Testis (tissue), 3 donors: ENCODE measurements around the gene TPSB2. TPM values are rescaled to one million over a fixed set of nuclear protein-coding genes. Genes with fewer than 3 reads are reported as not detected.
"Not testable (repeated sequence)": the region's sequence is repeated elsewhere in the genome, so short reads cannot be mapped to it uniquely, and the experiment has no call there.

ENCODE experiments used
- DNase-seq: peaks from one replicate; pipeline ENCODE4 v3.0.0-alpha.2; 2019
- H3K27ac ChIP-seq, 2 donors: fragments of 200-600 bp; sonication (generic); one replicate each; pipeline ENCODE4 v1.5.1; 2019
- H3K27me3 ChIP-seq: fragments of 200-600 bp; sonication (generic); one replicate; pipeline ENCODE4 v1.5.1; 2019
- H3K36me3 ChIP-seq: fragments of 200-600 bp; sonication (generic); one replicate; pipeline ENCODE4 v1.5.1; 2017; ENCODE audit warnings: low read depth; ENCODE audit errors: missing control alignments
- H3K4me1 ChIP-seq: fragments of 200-600 bp; sonication (generic); one replicate; pipeline ENCODE4 v1.5.1; 2019
- H3K4me3 ChIP-seq, 2 donors: fragments of 200-600 bp; sonication (generic); one replicate each; pipeline ENCODE4 v1.5.1; 2017 to 2019
- H3K9me3 ChIP-seq: fragments of 200-600 bp; sonication (generic); one replicate; pipeline ENCODE4 v1.5.1; 2017
- POLR2A ChIP-seq: fragments of 450-650 bp; IDR thresholded peaks from one replicate; pipeline ENCODE4 v1.6.1; 2017; ENCODE audit warnings: antibody characterized with exemption, mild to moderate bottlenecking, moderate library complexity
- WGBS, 2 donors: methylation state at CpG; one replicate each; pipeline ENCODE4 v1.1.5; 2018; 5-methylcytosine and 5-hydroxymethylcytosine counted together
- intact Hi-C: fragments of 100-400 bp; cut with DNase I; formaldehyde crosslinking; loops from one replicate; pipeline ENCODE4 v1.15.1; 2023; ENCODE audit warnings: low total_unique reads
- polyA plus RNA-seq: library from polyadenylated mRNA; stranded (reverse); fragments of 350-450 nt; fragmentation: Illumina TruSeq; extraction: RNeasy Lipid Tissue Mini Kit (QIAGEN cat#74804); gene quantifications from one replicate; pipeline ENCODE4 v1.2.3, GENCODE V29; 2014; ENCODE audit warnings: low read depth, low replicate concordance; ENCODE audit not compliant: insufficient read depth
- total RNA-seq, 2 donors: library from RNA; depleted of rRNA; stranded (reverse); fragments of >200 nt; gene quantifications; one replicate each; pipeline ENCODE4 v1.2.3, GENCODE V29; 2016
- TF ChIP-seq, protein P1 (sequence below), 3 experiments: fragments of 450-650 bp in 2 of 3; fragments of 200-600 bp in 1 of 3; sonication (generic) in 1 of 3; IDR thresholded peaks; one replicate each; pipeline ENCODE4 v1.5.1; 2016 to 2019; ENCODE audit warnings: antibody characterized with exemption in 3 of 3, mild to moderate bottlenecking in 2 of 3, moderate library complexity in 1 of 3

The TPSB2 gene
- total and polyA plus RNA-seq, 3 donors from 2014 or later: 10.8 to 49.5 (median 16.1) TPM

DNA sequence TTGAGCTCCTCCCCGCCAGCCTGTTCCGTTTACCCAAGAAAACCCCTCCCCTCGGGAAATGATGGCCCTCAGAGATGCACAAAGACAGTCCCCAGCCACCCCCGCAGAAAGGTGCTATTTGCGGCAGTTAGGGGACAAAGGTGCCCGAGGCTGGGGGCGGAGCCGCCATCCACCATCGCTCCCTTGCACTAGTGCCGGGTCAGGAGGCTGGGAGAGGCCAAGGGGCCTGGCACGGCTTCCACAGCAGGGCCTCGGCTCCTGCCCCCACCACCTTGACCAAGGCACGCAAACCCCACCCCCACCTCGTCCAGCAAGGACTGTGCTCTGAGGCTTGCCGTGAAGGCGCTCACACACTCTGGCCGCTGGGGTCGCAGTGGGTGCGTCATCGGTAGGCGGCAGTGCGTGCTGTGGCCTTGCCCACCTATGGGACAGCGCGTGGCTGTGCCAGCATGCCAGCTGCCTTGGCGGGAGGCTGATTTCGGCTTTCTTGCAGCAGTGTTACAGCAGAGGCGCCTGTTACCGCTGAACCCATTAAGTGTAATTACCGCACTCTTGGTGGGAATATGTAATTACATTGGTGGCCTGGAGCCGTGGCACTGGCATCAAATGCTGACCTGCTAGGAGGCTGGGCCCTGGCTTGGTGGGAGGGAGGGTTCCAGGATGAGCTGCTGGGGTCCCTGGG lies 36.7 kb downstream of the TPSB2 start:
- intact Hi-C loops: no loop called here
- H3K9me3 ChIP-seq: no peaks in the 10 kb centered on the region
- H3K4me1 ChIP-seq: no peaks in the 10 kb centered on the region
- no peaks in the 10 kb centered on the region for H3K36me3 ChIP-seq
- H3K4me3 ChIP-seq: no peak overlapping the region
- H3K27me3 ChIP-seq: no peaks in the 10 kb centered on the region
- 82 to 84% methylated on average over 11 to 30 of the region's 30 CpGs for WGBS, 2 donors
- H3K27ac ChIP-seq: no peak overlapping the region
- no peak for DNase-seq
- TF ChIP-seq, protein P1, sequence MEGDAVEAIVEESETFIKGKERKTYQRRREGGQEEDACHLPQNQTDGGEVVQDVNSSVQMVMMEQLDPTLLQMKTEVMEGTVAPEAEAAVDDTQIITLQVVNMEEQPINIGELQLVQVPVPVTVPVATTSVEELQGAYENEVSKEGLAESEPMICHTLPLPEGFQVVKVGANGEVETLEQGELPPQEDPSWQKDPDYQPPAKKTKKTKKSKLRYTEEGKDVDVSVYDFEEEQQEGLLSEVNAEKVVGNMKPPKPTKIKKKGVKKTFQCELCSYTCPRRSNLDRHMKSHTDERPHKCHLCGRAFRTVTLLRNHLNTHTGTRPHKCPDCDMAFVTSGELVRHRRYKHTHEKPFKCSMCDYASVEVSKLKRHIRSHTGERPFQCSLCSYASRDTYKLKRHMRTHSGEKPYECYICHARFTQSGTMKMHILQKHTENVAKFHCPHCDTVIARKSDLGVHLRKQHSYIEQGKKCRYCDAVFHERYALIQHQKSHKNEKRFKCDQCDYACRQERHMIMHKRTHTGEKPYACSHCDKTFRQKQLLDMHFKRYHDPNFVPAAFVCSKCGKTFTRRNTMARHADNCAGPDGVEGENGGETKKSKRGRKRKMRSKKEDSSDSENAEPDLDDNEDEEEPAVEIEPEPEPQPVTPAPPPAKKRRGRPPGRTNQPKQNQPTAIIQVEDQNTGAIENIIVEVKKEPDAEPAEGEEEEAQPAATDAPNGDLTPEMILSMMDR (IDR thresholded peaks at IDR 0.05): no peak
- TF ChIP-seq POLR2A: no peak

DNA sequence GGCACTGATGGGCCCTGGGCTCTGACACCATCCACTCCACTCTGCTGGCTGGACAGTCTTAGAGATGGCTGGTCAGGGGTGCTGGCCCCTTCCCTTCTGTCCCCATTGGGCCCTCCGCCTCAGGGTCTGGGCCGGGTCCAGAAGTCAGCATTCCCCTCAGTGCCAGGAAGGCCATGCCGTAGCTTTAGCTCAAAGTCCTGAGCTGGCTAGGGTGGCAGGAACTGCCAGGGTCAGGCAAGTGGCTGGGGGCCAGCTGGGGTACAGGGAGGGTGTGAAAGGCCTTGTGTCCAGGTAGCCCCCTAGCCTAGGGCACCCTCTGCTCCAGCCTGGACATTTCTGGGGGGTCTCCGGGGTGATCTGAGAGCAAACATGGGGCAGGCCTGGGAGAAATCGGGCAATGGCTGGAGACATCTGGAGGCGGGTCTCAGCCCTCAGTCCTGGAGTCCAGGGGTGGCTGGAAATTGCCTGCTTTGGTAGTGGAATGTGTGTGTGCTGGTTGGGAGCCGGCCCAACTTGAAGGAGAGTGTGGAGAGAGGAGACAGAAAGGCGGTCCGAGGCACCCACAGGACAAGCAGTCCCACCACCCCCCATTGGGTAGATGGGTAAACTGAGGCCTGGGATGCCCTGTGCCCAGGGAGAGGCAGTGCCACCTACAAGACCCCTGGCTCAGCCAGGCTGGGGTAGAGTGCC lies 37.5 kb downstream of the TPSB2 start:
- H3K27me3 ChIP-seq: no peaks in the 10 kb centered on the region
- no peaks in the 10 kb centered on the region for H3K36me3 ChIP-seq
- H3K9me3 ChIP-seq: no peaks in the 10 kb centered on the region
- intact Hi-C loops: no loop called here
- 87 to 91% methylated on average over 7 to 9 of the region's 9 CpGs for WGBS, 2 donors
- no peak overlapping the region for H3K27ac ChIP-seq
- H3K4me3 ChIP-seq: no peak overlapping the region
- TF ChIP-seq, protein P1 (IDR thresholded peaks at IDR 0.05): no peak
- TF ChIP-seq POLR2A: no peak
- no peaks in the 10 kb centered on the region for H3K4me1 ChIP-seq
- DNase-seq: no peak

DNA sequence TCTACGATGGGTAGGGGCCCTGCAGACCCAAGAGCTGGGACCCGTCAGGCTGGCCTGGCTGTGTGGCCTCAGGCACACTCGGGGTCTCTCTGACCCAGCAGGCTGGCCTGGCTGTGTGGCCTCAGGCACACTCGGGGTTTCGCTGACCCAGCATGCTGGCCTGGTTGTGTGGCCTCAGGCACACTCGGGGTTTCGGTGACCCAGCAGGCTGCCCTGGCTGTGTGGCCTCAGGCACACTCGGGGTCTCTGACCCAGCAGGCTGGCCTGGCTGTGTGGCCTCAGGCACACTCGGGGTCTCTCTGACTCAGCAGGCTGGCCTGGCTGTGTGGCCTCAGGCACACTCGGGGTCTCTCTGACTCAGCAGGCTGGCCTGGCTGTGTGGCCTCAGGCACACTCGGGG lies 39.2 kb downstream of the TPSB2 start:
- DNase-seq, H3K27me3 ChIP-seq, H3K27ac ChIP-seq, H3K4me3 ChIP-seq, intact Hi-C loops, H3K36me3 ChIP-seq, H3K4me1 ChIP-seq, H3K9me3 ChIP-seq: not testable (repeated sequence)
- 93% methylated on average over 9 of the region's 11 CpGs; no CpG with 5 or more reads in 1 of the 2 donors for WGBS, 2 donors

DNA sequence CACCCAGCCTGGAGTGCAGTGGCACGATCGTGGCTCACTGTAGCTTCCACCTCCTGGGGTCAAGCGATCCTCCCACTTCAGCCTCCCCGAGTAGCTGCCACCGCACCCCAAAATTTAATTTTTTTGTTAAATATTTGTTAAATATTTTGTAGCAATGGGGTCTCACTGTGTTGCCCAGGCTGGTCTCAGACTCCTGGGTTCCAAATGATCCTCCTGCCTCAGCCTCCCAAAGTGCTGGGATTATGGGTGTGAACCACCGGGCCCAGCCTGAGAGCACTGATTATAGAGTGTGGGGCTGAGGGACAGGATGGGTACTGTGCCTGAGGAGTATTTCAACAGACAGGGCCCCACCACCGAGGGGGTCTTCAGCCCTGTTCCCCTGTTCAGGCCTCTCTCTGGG lies 40.5 kb downstream of the TPSB2 start:
- H3K4me1 ChIP-seq: no peaks in the 10 kb centered on the region
- 68 to 72% methylated on average over 6 to 7 of the region's 7 CpGs for WGBS, 2 donors
- no peaks in the 10 kb centered on the region for H3K9me3 ChIP-seq
- H3K27me3 ChIP-seq: no peaks in the 10 kb centered on the region
- intact Hi-C loops: no loop called here
- DNase-seq: no peak
- TF ChIP-seq POLR2A: no peak
- TF ChIP-seq, protein P1 (IDR thresholded peaks at IDR 0.05): no peak
- no peaks in the 10 kb centered on the region for H3K36me3 ChIP-seq
- H3K27ac ChIP-seq: no peak overlapping the region
- H3K4me3 ChIP-seq: no peak overlapping the region

DNA sequence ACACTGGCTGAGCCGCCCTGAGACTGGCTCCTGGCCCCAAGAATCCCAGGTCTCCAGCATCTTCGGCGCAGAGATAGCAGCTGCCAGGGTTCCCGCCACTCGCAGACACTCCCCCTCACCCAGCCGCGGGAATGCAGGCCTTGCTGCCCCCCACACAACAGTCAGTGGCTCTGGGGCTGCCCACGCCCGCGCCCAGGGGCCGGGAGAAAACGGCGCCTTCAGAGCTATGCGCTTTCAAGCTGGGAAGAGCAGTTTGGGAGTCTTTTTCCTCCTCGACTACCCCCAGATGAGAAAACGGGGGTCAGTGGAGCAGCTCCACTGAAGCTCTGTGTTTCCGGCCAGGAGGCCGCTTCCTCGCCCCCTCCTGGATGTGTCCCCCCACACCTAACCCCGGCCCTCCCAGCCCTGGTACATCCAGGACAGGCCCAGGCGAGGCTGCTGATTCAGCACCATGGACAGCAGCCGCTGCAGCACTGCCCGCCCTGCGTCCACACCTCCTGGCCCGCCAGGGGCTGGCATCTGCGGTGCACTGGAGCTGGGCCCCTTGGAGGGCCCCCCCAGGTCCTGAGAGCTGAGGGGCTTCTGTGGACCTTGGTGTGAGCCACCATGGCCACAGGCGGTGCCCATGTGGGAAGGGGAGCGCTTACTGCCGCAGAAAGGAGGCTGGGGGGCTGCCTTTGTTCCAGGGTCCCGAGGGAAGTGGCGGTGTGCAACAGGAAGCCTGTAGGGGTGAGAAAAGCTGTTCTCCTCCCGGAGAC lies 41.4 kb downstream of the TPSB2 start:
- intact Hi-C loops: no loop called here
- H3K36me3 ChIP-seq: no peaks in the 10 kb centered on the region
- H3K27ac ChIP-seq: no peak overlapping the region
- DNase-seq: peak; percentile 61
- no peak overlapping the region for H3K4me3 ChIP-seq
- no peak for TF ChIP-seq POLR2A
- TF ChIP-seq, protein P1 (IDR thresholded peaks at IDR 0.05): no peak
- no peaks in the 10 kb centered on the region for H3K27me3 ChIP-seq
- H3K9me3 ChIP-seq: no peaks in the 10 kb centered on the region
- WGBS, 2 donors: 63 to 87% methylated on average over 16 to 32 of the region's 32 CpGs
- no peaks in the 10 kb centered on the region for H3K4me1 ChIP-seq

DNA sequence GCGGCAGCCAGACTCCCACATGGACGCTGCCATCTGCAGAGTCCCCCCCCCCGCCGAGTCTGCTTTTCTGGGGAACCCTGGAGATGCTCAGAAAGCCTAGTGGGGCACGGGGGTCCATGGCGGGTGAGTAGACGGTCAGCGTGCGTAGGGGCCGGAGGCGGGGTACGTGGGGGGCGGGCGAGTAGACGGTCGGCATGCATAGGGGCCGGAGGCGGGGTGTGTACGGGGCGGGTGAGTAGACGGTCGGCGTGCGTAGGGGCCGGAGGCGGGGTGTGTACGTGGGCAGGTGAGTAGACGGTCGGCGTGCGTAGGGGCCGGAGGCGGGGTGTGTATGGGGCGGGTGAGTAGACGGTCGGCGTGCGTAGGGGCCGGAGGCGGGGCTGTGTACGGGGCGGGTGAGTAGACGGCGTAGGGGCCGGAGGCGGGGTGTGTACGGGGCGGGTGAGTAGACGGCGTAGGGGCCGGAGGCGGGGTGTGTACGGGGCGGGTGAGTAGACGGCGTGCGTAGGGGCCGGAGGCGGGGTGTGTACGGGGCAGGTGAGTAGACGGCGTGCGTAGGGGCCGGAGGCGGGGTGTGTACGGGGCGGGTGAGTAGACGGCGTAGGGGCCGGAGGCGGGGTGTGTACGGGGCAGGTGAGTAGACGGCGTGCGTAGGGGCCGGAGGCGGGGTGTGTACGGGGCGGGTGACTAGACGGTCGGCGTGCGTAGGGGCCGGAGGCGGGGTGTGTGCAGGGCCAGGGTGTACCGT lies 44.4 kb downstream of the TPSB2 start:
- intact Hi-C loops: not testable (repeated sequence)
- H3K4me1 ChIP-seq: peaks cover 24% of the 10 kb centered on the region
- 89% methylated on average over 30 to 36 of the region's 86 CpGs for WGBS, 2 donors

More for the DNA sequence above, 44.4 kb downstream of the TPSB2 start:
- H3K9me3 ChIP-seq, H3K27ac ChIP-seq, DNase-seq, H3K4me3 ChIP-seq, H3K36me3 ChIP-seq, H3K27me3 ChIP-seq: not testable (repeated sequence)
